SK-N-MC (cell line): ENCODE results near the gene ARHGEF10L.

Experiments used
- EZH2 ChIP-seq: fragments of 200-600 bp; sonication (generic); IDR thresholded peaks from one replicate; pipeline ENCODE4 v1.6.1; 2017; ENCODE audit warnings: antibody characterized with exemption
- FOXP2 ChIP-seq: optimal IDR thresholded peaks from 2 replicates; pipeline ENCODE3; 2011; ENCODE audit warnings: mild to moderate bottlenecking, moderate library complexity; ENCODE audit not compliant: insufficient read depth; ENCODE audit errors: extremely low read length, control extremely low read depth
- POLR2AphosphoS5 ChIP-seq: IDR thresholded peaks from 2 replicates; pipeline ENCODE4 v1.6.1; 2012; ENCODE audit warnings: mild to moderate bottlenecking, low read depth, low read length, borderline replicate concordance

DNA sequence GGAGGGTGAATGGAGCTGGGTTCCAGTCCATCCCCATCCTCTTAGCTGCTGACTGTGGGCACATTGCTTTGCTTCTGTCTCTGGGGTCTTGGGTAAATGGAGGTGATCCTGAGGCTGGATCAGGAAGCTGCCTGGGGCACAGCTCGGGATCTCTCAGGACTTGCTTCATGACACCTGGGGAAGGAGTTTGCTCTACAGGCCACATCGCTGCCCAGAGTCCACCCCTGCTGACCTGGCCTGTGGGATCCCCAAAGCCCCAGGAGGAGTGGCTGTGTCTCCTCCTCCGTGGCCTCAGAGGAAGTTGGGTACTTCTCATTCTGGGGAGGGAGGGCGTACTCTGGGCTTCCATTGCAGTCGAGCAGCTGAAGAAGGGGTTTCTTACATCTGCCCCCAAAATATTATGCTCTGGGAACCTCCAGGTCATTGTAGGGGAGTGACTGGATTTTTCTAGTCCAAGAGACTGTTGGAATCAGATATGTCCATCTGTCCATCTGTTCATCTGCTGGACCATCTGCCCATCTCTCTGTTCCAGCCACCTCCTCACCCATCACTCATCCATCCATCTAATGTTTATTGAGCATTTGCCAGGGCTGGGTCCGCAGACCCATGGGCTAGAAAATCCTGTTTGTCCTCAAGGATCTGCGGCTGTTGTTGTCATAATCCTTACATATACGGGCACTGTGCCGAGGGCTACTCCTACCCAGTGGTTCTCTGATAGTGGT is 45.9 kb downstream of the ARHGEF10L start:
- TF ChIP-seq POLR2AphosphoS5 (no peak), EZH2 (no peak), FOXP2 (no peak)
